GM19193 (cell line): ENCODE measurements around the gene ARHGEF11.

Experiments used
- POLR2A ChIP-seq: IDR thresholded peaks from 4 replicates; pipeline ENCODE4 v1.6.1; 2011; ENCODE audit not compliant: insufficient read depth, insufficient read length; ENCODE audit errors: extremely low read depth

The ARHGEF11 gene

GRCh38 chr1:156957634-156958033 is 87.9 kb downstream of the ARHGEF11 start:
- no peak for TF ChIP-seq POLR2A

- TF ChIP-seq POLR2A, result no peak
These were observed 89.2 kb downstream of the ARHGEF11 start for GRCh38 chr1:156956333-156956732.

- TF ChIP-seq POLR2A, result no peak
These were observed 92.0 kb downstream of the ARHGEF11 start for GRCh38 chr1:156953571-156953970.

GRCh38 chr1:156951371-156951770 is 94.2 kb downstream of the ARHGEF11 start:
- no peak for TF ChIP-seq POLR2A

- TF ChIP-seq POLR2A, result no peak
These were observed 96.4 kb downstream of the ARHGEF11 start for GRCh38 chr1:156949127-156949526.

GRCh38 chr1:156948708-156949107 is 96.8 kb downstream of the ARHGEF11 start:
- no peak for TF ChIP-seq POLR2A

- TF ChIP-seq POLR2A, result no peak
These were observed 97.6 kb downstream of the ARHGEF11 start for GRCh38 chr1:156947818-156948525.

GRCh38 chr1:156947127-156947526 is 98.4 kb downstream of the ARHGEF11 start:
- TF ChIP-seq POLR2A, result no peak

GRCh38 chr1:156945881-156946661 is 99.5 kb downstream of the ARHGEF11 start:
- TF ChIP-seq POLR2A, result no peak

GRCh38 chr1:156944848-156945247 is 100.7 kb downstream of the ARHGEF11 start:
- no peak for TF ChIP-seq POLR2A

- TF ChIP-seq POLR2A, result no peak
These were observed 101.3 kb downstream of the ARHGEF11 start for GRCh38 chr1:156944268-156944667.

GRCh38 chr1:156943756-156944155 is 101.8 kb downstream of the ARHGEF11 start:
- TF ChIP-seq POLR2A, result no peak

GRCh38 chr1:156942576-156942975 is 103.0 kb downstream of the ARHGEF11 start:
- no peak for TF ChIP-seq POLR2A

GRCh38 chr1:156942176-156942575 is 103.4 kb downstream of the ARHGEF11 start:
- no peak for TF ChIP-seq POLR2A

GRCh38 chr1:156941675-156942074 is 103.9 kb downstream of the ARHGEF11 start:
- no peak for TF ChIP-seq POLR2A

- no peak for TF ChIP-seq POLR2A
These were observed 105.7 kb downstream of the ARHGEF11 start for GRCh38 chr1:156939786-156940334.

- TF ChIP-seq POLR2A, result no peak
These were observed 106.7 kb downstream of the ARHGEF11 start for GRCh38 chr1:156938813-156939212.

- TF ChIP-seq POLR2A, result no peak
These were observed 107.7 kb downstream of the ARHGEF11 start for GRCh38 chr1:156937883-156938282.
